GM15510 (cell line): ENCODE measurements around the gene OTOGL.

Source experiments
- POLR2A ChIP-seq: IDR thresholded peaks from 3 replicates; pipeline ENCODE4 v1.6.1; 2011; ENCODE audit warnings: borderline replicate concordance; ENCODE audit not compliant: insufficient read length; ENCODE audit errors: extremely low read depth

OTOGL gene

DNA sequence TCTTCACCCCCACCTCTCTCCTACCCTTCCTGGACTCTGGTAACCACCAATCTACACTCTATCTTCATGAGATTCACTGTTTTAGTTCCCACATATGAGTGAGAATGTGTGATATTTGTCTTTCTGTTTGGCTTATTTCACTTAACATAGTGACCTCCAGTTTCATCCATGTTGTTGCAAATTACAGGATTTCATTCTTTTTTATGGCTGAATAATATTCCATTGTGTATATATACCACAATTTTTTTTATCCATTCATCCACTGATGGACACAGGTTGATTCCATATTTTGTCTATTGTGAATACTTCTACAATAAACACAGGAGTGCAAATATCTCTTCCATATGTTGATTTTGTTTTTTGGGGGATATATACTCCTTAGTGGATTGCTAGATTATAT lies 140.5 kb downstream of the OTOGL start:
- no peak for TF ChIP-seq POLR2A

- TF ChIP-seq POLR2A: no peak
These were observed 142.4 kb downstream of the OTOGL start for GRCh38 chr12:80241576-80242273.

DNA sequence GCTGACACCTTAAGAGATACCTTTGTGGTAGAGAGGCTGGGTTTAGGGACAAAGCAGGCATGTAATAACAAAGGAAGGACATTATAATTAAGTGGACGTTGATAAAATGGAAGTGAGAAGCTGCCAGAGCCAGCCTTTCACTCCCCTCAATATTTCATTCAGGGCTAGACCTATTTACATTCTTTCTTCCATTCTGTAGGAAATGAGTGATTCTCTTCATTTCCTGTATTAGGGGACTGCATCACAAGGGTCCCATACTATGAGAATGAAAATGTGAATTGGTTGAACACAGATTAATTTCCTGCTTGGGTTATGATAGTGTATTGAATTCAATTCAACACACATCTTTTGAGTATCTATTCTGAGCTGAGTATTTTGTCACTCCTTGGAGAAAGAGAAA lies 143.0 kb downstream of the OTOGL start:
- no peak for TF ChIP-seq POLR2A

DNA sequence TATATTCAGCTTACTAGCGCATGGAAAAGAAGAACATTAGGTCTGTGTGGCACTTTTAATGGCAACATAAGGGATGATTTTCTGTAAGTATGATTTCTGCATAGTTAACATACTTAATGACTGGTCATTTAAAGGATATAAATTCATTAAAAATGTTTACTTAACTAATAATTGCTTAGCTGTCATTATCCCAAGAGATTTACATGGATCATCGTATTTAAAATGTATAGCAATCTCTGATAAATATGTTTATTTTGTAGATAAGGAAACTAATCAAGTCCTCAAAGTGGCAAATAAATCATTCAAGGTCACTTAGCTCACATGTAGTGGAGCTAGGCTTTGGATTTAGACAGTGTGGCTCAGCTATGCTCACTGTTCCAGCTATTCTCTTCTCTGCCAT lies 158.6 kb downstream of the OTOGL start:
- no peak for TF ChIP-seq POLR2A

GRCh38 chr12:80260269-80260668 lies 160.9 kb downstream of the OTOGL start:
- no peak for TF ChIP-seq POLR2A

DNA sequence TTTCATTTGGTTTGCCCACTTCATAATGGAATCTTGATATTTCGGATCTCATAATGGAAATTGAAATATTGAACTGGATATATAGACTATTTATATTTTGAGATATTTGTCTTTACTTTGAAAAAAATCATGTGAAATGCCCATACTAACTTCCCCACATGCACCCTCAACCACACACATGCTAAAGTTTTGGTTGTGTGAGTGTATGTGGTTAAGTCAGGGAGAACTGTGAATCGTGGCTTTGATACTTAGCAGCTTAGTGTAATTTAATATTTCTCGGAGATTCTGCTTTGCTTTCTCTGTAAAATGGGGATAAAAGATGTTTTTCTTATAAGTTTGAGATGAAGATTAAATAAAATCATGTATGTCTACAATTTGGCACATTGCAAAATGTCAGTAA lies 162.1 kb downstream of the OTOGL start:
- TF ChIP-seq POLR2A: no peak

DNA sequence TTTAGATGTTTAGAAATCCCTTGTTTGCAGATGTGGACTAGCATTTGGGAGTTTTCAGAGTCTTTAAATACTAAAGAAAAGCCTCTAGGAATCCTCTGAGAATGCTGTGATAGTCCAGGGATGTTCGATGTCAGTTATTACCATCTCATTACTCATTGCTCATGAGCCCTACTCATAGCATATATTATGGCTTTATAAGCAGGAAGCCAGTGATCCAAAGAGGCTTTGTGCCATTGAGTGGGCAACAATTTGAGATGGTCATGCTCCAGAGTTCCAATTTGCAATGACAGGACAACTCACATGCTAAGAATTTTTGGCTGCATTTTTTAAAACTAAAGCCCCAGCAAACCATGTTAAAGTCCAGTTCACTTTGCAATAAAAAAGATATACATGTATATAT lies 163.0 kb downstream of the OTOGL start:
- TF ChIP-seq POLR2A: no peak

GRCh38 chr12:80262771-80263170 lies 163.4 kb downstream of the OTOGL start:
- TF ChIP-seq POLR2A: no peak

- TF ChIP-seq POLR2A: no peak
These were observed 165.0 kb downstream of the OTOGL start for GRCh38 chr12:80264386-80264785.

DNA sequence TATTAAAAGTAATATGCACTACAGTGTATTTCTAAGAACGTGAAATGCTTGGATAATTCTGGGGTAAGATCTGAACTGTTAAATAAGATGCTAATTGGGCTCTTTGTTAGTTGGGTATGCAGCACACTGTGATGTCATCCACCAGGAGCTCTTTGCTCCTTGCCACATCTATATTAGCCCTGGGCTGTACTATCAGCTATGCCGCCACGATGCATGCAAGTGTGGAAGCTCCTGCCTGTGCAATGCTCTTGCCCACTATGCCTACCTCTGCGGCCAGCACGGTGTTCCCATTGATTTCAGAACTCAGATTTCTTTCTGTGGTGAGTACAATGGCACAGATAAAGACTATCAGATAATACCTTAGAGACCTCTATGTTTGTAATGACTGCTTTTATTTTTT lies 165.6 kb downstream of the OTOGL start:
- no peak for TF ChIP-seq POLR2A

GRCh38 chr12:80268924-80269749 lies 169.8 kb downstream of the OTOGL start:
- no peak for TF ChIP-seq POLR2A

DNA sequence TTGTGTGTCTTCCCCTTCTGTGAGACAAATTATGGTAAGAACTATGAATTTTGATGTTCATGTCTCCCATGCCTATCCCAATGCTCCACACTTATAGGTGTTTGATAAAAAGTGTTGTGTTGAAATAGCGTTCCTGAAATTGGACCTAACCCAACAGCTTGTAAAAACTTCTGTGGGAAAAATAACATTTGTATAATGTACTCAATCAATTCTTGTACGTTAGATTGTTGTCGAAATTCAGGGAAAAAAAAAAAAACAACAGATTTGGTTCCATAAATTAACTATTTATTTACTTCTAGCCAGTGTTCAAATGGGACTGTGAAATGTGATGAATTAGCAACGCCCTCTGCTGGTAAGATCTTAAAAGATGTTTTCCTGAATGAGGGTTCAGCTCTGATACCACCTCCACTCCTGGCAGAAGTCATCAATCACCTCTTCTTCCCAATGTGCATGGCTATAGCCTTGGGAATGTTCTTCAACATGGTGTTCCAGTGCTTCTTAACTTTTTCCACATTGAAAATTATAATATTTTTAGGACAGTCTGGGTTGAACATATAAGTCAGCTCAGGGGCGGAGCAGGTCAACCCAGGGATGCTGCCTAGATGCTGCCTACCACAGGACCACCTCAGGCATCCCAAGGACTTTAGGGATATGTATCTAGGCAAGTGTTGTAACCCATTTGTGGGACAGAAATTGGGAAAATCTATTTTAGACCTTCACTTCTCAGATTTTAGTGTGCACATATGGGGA lies 170.6 kb downstream of the OTOGL start:
- TF ChIP-seq POLR2A: no peak

DNA sequence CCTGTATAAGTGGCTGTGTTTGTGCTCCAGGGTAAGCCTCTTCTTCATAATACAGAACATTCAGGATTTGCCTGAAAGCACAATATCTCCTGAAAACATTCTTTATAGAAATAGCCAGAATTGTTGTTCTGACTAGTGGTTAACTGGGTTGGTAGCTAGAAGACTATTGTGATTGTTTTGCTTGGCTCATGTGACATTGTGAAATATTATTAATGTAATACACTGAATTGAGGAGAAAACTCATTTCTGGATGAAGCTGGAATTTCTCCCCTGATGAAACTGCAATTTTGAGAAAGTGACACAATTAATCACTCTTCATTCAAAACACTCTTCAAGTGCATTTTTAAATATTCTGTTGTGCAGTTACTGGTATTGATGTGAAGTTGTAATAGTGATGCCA lies 172.4 kb downstream of the OTOGL start:
- no peak for TF ChIP-seq POLR2A

DNA sequence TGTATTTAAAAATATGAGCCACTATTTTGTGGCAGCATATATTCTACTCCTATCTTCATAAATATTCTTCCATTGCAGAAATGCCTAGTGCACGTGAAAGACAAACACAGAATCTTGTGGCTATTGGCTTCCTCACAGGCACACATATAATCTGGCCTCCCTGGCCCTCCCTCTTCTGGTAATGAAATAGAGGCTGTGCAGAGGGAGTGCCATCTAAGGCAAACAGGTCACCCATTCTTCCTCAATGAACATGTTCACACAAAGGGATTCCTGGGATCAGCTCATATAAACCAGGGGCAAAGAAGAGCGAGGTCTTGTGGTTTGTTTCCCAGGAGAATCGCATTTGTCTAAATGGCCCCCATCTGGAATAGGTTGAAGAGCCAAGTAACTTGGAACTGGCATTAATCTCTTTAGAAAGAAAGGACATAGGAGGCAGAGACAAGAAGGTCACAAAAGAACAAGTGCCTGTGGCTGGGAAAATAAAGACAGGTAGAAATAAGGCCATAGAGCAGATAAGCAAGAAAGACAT lies 173.1 kb downstream of the OTOGL start:
- TF ChIP-seq POLR2A: no peak

GRCh38 chr12:80273144-80273543 lies 173.8 kb downstream of the OTOGL start:
- TF ChIP-seq POLR2A: no peak
